GM21360 (cell line): ENCODE results near the gene CTSA.
"Not testable (repeated sequence)": the region's sequence is repeated elsewhere in the genome, so short reads cannot be mapped to it uniquely, and the experiment has no call there.

Experiments used
- ATAC-seq: cut with Tn5 transposase; IDR thresholded peaks from one replicate; pipeline ENCODE4 v1.9.1; 2021; ENCODE audit warnings: mild to moderate bottlenecking, moderate library complexity; ENCODE audit not compliant: unreplicated experiment

CTSA gene

DNA sequence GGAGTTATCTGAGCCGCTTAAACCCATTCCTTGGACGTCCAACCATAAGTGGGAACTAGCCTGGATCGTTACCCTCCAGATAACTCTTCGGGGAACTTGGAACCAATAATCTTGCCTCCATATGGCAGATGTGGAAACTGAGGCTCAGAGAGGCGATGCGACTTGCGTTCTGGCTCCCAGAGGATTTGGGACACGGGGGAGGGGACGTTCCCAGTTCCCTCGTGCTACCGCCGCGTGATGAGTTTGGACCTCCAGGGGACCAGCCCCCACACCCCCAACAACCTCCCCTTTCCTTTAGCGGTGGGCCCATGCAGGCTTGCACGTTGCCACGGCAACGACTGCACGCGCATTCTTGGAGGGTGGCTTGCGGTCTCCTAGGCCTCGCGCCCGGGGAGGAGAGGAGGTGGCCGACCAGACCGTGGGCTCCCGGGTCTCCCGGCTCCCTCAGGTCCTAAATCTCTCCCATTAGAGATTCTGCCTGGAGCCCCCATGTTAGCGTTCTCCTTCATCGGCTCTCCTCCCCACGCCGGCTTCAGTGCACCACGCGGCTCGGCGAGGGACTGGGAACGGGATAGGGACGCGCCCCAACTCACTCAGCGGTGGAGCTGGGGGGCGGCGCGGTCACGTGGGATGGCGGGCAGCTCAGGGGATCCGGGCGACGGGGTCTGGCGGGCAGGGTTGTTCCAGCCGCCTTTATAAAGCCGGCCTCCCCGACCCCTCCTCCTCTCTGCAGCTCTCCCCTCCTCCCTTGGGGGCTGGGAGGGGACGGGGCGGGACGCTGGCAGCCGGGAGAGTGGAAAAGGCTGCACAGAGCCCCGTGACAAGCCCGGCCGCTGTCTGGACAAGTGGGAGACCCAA, 20.6 kb downstream of the CTSA start, which contains the start of gene PLTP:
Gene PLTP, minus strand, starts transcription at position 670 of the 858 bp plus-strand sequence. CDS start 703 bp downstream, outside the sequence.
- ATAC-seq: no peak

DNA sequence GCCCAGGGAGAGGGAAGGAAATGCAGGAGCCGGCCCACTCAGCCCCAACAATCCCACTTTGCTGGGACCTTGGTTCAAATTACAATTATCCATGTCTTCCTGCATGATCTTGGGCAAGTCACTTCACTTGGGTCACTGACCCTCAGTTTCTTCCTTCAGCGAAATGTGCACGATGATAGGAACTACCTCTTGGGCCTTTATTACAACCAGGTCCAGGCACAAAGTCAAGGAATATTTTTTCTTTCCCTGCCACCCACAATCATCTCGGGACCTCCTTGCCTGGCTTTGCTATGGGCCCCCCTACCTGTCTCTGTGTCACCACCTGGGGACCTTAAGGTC, 21.2 kb downstream of the CTSA start:
- ATAC-seq: no peak

DNA sequence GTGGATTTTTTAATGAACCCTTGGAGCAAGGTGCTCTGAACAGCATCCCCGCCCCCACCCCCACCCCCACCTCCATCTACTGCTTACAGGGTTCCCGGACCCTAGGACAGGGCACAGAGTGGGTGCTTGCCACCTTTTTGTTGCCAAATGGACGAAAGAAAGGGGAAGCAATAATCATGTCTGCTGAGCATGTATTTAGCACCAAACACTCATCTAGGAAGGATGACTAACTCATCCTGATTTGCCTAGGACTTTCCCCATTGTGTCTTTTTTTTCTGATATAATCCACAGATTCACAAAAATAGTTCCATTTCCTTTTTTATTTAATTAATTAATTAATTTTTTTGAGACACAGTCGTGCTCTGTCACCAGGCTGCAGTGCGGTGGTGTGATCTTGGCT, 22.0 kb downstream of the CTSA start:
- ATAC-seq: no peak

DNA sequence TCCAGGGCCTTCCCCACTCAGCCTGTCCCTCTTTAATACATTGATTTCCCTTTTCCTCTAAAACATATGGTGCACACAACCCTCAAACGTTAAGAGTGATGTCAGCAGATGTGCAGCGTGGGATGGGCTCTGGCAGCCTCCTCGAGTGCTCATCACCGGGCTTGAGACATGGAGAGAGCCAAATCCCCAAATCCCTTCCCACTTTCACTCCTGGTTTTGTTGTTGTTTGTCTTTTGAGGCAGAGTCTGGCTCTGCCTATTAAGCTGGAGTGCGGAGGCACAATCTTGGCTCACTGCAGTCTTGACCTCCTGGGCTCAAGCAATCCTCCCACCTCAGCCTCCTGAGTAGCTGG, 26.6 kb downstream of the CTSA start:
- ATAC-seq: no peak

DNA sequence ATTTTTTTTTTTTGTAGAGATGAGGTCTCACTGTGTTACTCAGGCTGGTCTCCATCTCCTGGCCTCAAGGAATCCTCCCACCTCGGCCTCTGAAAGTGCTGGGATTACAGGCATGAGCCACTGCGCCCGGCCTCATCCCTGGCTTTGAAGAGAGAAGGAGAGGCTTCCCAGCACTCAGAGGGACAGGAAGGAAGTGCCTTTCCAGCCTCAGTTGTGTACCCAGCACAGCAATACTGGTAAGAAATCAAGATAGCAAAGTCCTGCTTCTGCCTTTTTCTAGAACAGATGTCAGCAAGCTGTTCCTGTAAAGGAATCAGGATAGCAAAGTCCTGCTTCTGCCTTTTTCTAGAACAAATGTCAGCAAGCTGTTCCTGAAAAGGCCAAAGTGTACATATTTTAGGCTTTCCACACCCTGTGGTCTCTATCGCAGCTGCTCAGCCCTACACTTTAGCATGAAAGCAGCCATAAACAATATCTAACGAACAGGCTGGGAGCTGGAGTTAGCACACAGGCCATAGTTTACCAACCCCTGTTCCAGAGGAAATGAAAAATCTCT, 27.1 kb downstream of the CTSA start:
- no peak for ATAC-seq

DNA sequence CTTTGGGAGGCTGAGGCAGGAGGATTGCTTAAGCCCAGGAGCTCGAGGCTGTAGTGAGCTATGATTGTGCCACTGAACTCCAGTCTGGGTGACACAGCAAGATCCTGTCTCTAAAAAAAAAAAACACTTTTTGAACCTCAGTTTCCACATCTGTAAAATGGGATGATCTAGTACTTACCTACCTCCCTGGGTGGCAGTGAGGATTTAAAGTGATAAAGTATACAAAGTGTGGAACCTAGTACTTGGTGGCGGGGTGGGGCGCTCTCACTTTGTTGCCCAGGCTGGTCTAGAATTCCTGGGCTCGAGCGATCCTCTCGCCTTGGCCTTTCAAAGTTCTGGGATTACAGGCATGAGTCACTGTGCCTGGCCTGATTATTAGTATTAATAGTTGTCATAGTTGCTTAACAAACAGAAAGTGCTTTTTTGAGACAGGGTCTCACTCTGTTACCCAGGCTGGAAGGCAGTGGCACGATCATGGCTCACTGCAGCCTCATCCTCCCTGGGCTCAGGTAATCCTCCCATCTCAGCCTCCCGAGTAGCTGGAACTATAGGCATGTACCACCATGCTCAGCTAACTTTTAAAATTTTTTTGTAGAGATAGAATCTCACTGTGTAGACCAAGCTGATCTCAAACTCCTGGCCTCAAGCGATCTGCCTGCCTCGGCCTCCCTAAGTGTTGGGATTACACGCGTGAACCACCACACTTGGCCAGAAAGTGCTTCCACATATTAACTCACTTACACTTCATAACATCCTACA, 27.8 kb downstream of the CTSA start:
- ATAC-seq: no peak

DNA sequence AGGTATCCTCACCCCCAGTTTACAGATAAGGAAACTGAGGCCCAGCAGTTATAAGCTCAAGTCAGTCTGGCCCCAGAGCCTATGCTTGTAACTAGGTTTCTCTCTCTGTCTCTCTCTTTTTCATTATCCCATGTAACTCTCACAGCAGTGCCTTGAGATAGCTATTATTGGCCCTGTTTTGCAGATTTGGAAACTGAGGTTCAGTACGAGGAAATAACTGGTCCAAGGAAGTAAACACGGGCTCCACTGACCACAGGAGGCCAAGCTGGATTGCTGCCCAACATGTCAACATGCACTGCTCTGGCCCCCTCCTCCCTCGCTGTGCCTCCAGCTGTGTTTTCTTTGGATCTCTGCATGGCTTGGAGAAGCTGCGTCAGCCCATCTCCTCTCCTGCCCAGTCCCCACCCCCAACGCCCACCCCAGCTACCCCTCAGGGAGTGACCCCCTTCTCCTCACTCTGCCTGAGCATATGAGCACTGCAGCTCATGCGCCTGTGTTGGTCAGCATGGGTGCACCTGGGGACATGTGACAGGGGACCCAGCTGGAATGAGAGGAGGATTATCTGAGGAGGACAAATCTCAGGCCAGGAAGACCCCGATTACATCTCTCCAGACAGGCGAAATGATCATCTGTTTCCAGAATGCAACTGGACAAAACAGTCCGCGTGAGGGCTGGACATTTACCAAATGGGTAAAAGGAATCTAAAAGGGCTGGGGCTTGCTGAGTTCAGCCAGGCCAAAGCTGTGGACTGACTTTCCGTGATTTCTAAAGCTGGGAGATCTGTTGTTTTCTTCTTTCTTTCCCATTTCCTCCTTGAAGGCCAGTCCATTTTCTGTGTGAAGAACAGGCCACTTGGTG, 28.6 kb downstream of the CTSA start:
- ATAC-seq: no peak

DNA sequence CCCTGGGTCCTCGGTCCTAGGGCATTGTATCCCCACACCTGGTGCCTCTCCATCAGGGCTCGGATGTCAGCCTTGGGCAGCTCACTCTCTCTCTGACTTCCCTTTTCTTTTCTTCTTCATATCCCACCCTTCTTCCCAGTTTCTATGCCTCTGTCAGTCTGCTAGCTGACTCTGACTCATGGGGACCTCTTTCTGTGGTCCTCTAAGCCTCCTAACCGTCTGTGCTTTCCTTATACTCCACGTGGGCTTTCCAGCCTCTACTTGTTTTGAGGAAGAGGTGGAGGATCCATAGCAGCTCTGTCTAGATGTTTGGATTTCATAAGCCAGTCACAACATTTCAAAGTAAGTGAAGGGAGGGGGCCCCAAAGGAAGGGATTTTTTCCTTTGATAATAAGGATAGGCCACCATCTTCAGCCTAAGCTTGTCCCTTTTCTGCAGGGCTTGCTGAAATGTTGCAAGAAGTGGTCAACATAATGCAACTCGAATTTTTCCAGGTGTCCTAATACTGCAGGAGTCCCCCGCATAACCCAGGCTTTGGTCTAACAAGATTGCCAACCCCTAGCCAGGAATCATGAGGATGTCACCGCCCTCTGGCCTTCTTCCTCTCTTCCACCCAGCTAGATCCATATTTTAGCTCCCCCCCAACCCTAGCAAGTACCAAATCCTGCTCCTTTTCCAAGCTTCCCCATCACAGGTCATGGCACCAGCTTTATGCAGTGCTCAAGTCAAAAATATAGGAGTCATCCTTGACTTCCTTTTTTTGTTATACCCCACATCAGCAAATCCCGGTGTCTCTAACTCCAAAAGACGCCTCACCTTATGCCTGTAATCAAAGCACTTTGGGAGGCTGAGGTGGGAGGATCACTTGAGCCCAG, 29.6 kb downstream of the CTSA start:
- ATAC-seq: no peak

DNA sequence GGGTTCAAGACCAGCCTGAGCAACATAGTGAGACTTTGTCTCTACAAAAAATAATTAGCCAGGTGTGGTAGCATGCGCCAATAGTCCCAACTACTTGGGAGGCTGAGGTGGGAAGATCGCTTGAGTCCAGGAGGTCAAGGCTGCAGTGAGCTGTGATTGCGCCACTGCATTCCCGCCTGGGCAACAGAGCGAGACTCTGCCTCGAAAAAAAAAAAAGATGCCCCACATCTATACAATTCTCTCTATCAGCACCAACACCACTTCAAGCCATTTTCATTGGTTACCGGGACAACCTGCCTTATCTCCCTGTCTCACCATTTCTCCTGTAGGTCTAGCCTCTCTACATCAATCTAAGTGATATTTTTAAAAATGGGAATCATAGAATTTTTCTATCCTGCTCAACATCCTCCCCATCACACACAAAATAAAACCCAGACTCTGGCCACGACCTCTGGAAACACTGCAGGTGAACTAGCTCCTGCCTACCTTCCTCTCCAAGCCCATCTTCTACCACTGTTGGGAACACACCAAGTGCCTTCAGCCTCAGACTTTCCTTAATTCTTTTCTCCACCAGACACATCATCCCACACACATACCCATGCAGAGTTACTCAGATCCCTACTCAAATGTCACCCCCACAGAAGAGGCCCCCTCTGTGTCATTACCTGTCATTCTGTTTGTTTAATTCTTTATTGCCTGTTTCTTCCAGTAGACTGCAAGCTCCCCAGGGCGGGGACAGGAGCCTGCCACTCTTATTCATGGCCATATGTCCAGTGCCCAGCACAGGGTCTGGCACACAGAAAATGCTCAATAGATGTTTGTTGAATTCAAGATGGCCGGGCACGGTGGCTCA, 30.4 kb downstream of the CTSA start:
- ATAC-seq: no peak

DNA sequence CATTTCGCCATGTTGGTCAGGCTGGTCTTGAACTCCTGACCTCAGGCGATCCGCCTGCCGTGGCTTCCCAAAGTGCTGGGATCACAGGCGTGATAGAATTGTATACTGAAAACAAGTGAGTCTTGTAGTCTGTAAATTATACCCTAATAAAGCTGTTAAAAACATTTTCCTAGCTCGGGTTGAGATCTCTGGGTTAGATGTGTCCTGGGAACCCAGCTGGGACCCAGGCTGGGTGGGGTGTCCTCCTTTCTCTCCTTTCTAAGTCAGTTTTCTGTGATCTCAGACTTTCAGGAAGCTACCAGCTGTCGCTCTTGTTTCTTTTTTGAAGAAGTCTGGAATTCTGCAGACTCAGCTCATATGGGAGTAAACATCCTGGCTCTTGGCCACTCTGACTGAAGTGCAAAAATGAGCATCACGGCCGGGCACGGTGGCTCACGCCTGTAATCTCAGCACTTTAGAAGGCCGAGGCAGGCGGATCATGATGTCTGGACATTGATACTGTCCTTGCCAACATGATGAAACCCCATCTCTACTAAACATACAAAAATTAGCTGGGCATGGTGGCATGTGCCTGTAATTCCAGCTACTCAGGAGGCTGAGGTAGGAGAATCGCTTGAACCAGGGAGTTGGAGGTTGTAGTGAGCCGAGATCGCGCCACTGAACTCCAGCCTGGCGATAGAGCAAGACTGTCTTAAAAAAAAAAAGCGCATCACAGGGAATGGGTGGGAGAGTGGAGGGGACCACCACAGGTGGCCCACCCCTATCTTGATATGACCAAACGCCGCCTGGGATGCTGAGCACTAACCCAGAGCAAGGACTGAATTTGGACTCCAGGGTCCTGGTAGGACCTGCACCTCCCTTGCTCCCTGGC, 33.5 kb downstream of the CTSA start:
- no peak for ATAC-seq

DNA sequence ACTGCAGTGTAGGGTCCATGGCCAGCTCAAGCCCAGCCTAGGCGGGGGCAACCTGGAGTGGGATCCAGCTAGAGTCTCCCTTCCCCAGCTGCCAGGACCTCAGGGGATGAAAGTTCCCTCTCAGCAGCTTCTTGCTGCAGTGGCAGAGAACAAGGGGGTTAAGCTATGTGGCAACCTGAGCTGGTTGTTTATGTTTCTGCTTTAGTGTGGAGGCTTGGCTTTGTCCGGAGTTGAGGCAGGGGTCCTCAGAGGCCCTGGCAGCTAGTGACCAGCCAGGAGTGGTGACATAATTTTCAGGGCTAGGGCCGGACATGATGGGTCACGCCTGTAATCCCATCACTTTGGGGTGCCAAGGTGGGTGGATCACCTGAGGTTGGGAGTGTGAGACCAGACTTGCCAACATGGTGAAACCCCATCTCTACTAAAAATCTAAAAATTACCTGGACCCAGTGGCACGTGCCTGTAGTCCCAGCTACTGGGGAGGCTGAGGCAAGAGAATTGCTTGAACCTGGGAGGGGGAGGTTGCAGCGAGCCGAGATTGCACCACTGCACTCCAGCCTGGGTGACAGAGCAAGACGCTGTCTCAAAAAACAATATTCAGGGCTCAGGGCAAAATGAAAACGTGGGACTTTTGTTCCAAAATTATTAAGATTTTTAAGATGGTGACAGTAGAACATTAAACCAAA, 34.8 kb downstream of the CTSA start:
- no peak for ATAC-seq

DNA sequence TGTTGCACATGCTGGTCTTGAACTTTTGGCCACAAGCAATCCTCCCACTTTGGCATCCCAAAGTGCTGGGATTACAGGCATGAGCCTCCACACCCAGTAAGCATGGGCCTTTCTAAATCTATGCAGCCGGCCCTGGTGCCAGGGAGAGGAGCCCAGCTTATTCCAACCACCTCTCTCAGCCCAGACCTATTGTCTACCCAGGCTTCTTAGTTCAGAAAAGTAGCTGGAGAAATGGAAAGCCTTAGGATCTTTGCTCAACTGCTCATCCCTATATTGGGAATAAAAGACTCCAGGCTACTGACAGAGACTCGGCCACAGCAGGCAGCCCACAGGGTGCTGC, 35.6 kb downstream of the CTSA start:
- ATAC-seq: no peak

DNA sequence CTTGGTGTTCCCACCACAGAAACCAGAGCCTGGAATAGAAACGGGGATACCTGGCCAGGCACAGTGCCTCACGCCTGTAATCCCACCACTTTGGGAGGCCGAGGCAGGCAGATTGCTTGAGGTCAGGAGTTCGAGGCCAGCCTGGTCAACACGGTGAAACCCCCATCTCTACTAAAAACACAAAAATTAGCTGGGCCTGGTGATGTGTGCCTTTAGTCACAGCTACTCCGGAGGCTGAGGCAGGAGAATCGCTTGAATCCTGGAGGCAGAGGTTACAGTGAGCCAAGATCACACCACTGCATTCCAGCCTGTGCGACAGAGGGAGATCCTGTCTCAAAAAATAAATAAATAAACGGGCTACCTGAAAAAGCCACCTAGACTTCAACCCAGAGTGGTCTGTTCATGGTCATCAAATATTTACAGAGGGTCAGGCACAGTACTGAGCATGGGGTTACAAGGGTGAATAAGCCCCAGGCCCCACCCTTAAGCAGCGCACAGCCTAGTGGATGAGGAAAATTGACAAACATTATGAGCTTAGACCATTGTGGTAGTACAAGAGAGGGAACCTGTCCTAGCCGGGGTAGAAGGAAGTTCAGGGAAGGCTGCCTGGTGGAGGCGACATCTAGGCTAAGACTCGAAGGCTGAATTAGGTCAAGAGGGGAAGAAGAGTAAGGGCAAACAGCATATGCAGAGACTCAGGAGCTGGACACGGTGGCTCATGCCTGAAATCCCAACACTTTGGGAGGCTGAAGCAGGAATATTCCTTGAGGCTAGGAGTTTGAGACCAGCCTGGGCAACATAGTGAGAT, 36.1 kb downstream of the CTSA start:
- no peak for ATAC-seq

DNA sequence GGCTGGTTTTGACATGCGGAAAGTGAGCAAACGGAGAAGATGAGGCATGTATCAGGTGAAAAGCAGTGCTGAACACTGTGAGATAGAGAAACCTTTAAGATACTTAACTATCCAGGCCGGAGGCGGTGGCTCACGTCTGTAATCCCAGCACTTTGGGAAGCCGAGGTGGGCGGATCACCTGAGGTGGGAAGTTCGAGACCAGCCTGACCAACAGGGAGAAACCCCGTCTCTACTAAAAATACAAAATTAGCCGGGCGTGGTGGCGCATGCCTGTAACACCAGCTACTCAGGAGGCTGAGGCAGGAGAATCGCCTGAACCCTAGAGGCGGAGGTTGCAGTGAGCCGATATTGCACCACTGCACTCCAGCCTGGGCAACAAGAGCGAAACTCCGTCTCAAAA, 40.5 kb downstream of the CTSA start:
- ATAC-seq: not testable (repeated sequence)

DNA sequence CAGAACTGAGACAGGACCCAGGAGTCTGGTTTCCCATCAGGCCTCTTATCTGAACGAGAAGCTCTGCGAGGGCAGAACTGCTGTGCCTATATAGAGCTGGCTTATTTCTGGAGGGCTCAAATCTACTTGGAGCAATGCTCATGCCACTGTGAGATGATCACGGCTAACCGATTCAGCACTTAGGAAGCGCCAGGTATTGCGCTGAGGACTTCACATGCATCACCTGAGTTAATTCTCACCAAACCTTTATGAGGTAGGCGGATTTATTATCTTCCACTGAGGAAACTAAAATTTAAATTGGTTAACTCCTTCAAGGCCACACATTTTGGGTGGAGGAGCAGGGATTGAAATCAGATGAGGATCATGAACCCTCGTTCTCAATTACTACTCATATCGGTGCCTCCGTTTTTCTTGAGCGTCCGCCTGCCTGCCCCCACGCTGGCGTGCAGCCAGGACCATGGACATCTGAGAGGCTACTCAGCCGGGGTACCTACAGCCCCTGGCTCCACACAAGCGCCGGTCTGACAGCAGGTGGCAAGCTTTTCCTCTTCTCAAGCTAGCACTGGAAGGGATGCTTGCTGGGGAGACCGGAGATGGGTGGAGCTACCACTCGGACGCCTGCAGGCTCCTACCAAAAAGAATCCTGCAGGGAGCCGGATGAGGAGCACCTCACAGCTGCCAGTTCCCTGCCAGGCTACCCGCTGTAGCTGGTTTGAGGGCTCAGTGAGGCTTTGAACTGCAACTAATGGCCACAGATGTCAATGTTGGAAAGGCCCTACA, 42.3 kb downstream of the CTSA start:
- no peak for ATAC-seq

DNA sequence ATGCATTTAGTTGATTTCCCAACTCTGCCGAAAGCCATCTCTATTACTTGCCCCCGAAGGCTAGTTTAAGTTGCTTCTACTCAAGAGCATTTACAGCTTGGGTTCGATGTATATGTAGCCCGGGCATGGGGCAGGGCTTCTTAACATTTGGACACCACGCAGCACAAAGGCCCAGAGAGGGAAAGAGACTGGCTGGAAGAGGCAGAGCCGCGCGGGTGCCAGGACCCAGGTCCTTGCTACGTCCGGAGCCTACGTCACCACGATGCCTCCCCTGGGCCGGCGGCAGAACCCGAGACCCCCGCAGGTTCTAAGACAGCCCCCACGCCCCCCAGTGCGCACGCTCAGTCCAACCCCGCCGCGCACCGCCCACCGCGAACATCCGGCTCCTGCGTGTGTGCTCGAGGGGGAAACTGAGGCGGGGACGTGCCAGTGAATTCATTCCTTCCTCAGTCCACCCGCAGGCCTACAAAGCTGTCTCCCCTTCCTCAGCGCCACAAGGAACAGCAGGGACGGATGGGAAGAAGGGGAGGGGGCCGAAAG, 43.0 kb downstream of the CTSA start:
- peak; percentile 2 for ATAC-seq
